Neural progenitor cell (in vitro differentiated cells): ENCODE measurements around the gene PTRH1. TPM values are rescaled to one million over a fixed set of nuclear protein-coding genes. Genes with fewer than 3 reads are reported as not detected.

Source experiments
- DNase-seq: peaks from one replicate; pipeline ENCODE4 v3.0.0-alpha.2; 2016; ENCODE audit warnings: low spot score
- H2AFZ ChIP-seq: fragments of 200-600 bp; sonication (generic); replicated peaks from 2 replicates; pipeline ENCODE4 v1.6.1; 2016; ENCODE audit warnings: antibody characterized with exemption
- H3F3A ChIP-seq: fragments of 200-600 bp; sonication (generic); 2 replicates; pipeline ENCODE4 v1.6.1; 2016; ENCODE audit warnings: antibody characterized with exemption, low read depth
- H3K27ac ChIP-seq: fragments of 200-600 bp; sonication (generic); 2 replicates; pipeline ENCODE4 v1.5.1; 2016; ENCODE audit warnings: mild to moderate bottlenecking
- H3K27me3 ChIP-seq: fragments of 200-600 bp; sonication (generic); 2 replicates; pipeline ENCODE4 v1.6.1; 2016; ENCODE audit warnings: mild to moderate bottlenecking, moderate library complexity
- H3K36me3 ChIP-seq: fragments of 200-600 bp; sonication (generic); 2 replicates; pipeline ENCODE4 v1.5.1; 2016
- H3K4me1 ChIP-seq: fragments of 200-600 bp; sonication (generic); 2 replicates; pipeline ENCODE4 v1.6.1; 2016; ENCODE audit warnings: mixed run types
- H3K4me2 ChIP-seq: fragments of 200-600 bp; sonication (generic); 2 replicates; pipeline ENCODE4 v1.6.1; 2016
- H3K4me3 ChIP-seq: fragments of 200-600 bp; sonication (generic); 2 replicates; pipeline ENCODE4 v1.5.1; 2016
- H3K79me2 ChIP-seq: fragments of 200-600 bp; sonication (generic); 2 replicates; pipeline ENCODE4 v1.6.1; 2016; ENCODE audit warnings: low read depth
- H3K9ac ChIP-seq: fragments of 200-600 bp; sonication (generic); 2 replicates; pipeline ENCODE4 v1.6.1; 2016
- H3K9me3 ChIP-seq: fragments of 200-600 bp; sonication (generic); 2 replicates; pipeline ENCODE4 v1.5.1; 2016; ENCODE audit warnings: low read depth
- H4K20me1 ChIP-seq: fragments of 200-600 bp; sonication (generic); 2 replicates; pipeline ENCODE4 v1.6.1; 2016; ENCODE audit warnings: low read depth
- H3K27ac Mint-ChIP-seq: 3 replicates; pipeline ENCODE4 v1.8.0; 2021; ENCODE audit warnings: mixed read lengths
- H3K27me3 Mint-ChIP-seq: 2 replicates; pipeline ENCODE4 v1.8.0; 2022; ENCODE audit warnings: low read depth, mild to moderate bottlenecking, inconsistent platforms, moderate library complexity, mixed read lengths; ENCODE audit not compliant: insufficient read depth
- H3K36me3 Mint-ChIP-seq: 3 replicates; pipeline ENCODE4 v1.8.0; 2021; ENCODE audit warnings: mixed read lengths
- H3K4me1 Mint-ChIP-seq: 3 replicates; pipeline ENCODE4 v1.8.0; 2021; ENCODE audit warnings: mixed read lengths
- H3K4me3 Mint-ChIP-seq: 3 replicates; pipeline ENCODE4 v1.8.0; 2021; ENCODE audit warnings: mild to moderate bottlenecking, moderate library complexity, mixed read lengths
- H3K9me3 Mint-ChIP-seq: 3 replicates; pipeline ENCODE4 v1.8.0; 2020; ENCODE audit warnings: mixed read lengths
- EZH2 ChIP-seq: fragments of 200-600 bp; sonication (generic); IDR thresholded peaks from 2 replicates; pipeline ENCODE4 v1.6.1; 2017; ENCODE audit warnings: antibody characterized with exemption, mild to moderate bottlenecking, moderate library complexity
- EZH2phosphoT487 ChIP-seq: fragments of 200-600 bp; sonication (generic); IDR thresholded peaks from 2 replicates; pipeline ENCODE4 v1.6.1; 2017; ENCODE audit warnings: antibody characterized with exemption
- total RNA-seq: library from RNA; depleted of rRNA; stranded (reverse); fragments of >200 nt; gene quantifications from 2 replicates; pipeline ENCODE4 v1.2.3, GENCODE V29; 2015; ENCODE audit warnings: low replicate concordance
- TF ChIP-seq, protein P1 (sequence below): fragments of 200-600 bp; sonication (generic); IDR thresholded peaks from 2 replicates; pipeline ENCODE4 v1.5.1; 2017; ENCODE audit warnings: antibody characterized with exemption, mild to moderate bottlenecking

The PTRH1 gene
- total RNA-seq, 1 donor from 2014 or later, result 1.3 TPM

DNA sequence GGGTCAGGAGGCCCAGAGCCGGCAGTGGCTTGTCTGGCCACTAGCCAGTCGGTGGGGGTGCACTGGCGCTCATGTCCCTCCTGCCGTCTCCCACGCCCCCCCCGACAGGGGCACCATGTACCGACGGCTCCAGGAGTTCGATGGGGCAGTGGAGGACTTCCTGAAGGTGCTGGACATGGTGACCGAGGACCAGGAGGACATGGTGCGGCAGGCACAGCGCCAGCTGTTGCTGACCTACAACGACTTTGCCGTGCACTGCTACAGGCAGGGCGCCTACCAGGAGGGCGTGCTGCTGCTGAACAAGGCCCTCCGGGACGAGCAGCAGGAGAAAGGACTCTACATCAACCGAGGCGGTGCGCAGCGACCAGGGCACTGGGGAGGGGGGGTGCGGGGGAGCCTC, 8.5 kb upstream of the PTRH1 start:
- peak overlapping the region; percentile 83 for H2AFZ ChIP-seq
- H3K4me2 ChIP-seq, result no peak overlapping the region

DNA sequence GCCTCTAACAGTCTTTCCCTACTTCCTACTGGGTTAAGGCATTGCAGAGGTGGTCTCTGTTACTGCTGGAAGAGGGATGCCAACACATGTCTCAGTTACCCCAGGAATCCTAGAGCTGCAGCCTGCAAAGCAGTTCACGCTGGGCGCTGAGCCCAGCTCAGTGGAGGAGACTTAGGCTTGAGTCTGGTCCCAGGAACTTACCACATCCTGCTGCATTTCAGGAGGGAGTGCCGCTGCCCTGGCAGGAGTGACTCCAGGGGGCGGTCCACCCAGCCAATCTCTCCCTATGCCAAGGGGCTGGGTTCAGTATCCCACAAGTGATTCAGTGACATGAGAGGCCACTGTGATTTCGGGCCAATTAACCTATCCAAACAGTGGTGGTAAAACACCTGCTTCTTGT, 8.0 kb upstream of the PTRH1 start:
- no peaks in the 10 kb centered on the region for H3K4me1 ChIP-seq
- H3K36me3 ChIP-seq, result no peaks in the 10 kb centered on the region
- Mint-ChIP-seq H3K4me3 (no peak overlapping the region), H3K27me3 (peaks cover 7% of the 10 kb centered on the region), H3K36me3 (no peaks in the 10 kb centered on the region), H3K4me1 (no peaks in the 10 kb centered on the region), H3K9me3 (no peaks in the 10 kb centered on the region), H3K27ac (no peak overlapping the region)
- no peaks in the 10 kb centered on the region for H4K20me1 ChIP-seq
- no peak overlapping the region for H3K27ac ChIP-seq
- TF ChIP-seq EZH2, result no peak
- no peaks in the 10 kb centered on the region for H3K27me3 ChIP-seq
- no peak overlapping the region for H3K4me3 ChIP-seq
- no peaks in the 10 kb centered on the region for H3K79me2 ChIP-seq
- no peaks in the 10 kb centered on the region for H3K9me3 ChIP-seq
- no peak for DNase-seq
- H3K4me2 ChIP-seq, result no peak overlapping the region
- peaks cover 7% of the 10 kb centered on the region for H3F3A ChIP-seq
- H3K9ac ChIP-seq, result no peak overlapping the region
- no peak overlapping the region for H2AFZ ChIP-seq

More for the DNA sequence above, 8.5 kb upstream of the PTRH1 start:
- Histone ChIP-seq H3K4me3 (no peak overlapping the region), H3F3A (peaks cover 7% of the 10 kb centered on the region), H3K27ac (no peak overlapping the region), H3K9ac (no peak overlapping the region), H3K36me3 (no peaks in the 10 kb centered on the region), H3K79me2 (no peaks in the 10 kb centered on the region), H4K20me1 (no peaks in the 10 kb centered on the region), H3K27me3 (no peaks in the 10 kb centered on the region), H3K9me3 (no peaks in the 10 kb centered on the region), H3K4me1 (no peaks in the 10 kb centered on the region)
- Mint-ChIP-seq H3K27ac (no peak overlapping the region), H3K9me3 (no peaks in the 10 kb centered on the region), H3K4me3 (no peak overlapping the region), H3K36me3 (no peaks in the 10 kb centered on the region), H3K4me1 (no peaks in the 10 kb centered on the region), H3K27me3 (peaks cover 7% of the 10 kb centered on the region)
- TF ChIP-seq EZH2 (no peak), EZH2phosphoT487 (no peak)
- TF ChIP-seq, protein P1, sequence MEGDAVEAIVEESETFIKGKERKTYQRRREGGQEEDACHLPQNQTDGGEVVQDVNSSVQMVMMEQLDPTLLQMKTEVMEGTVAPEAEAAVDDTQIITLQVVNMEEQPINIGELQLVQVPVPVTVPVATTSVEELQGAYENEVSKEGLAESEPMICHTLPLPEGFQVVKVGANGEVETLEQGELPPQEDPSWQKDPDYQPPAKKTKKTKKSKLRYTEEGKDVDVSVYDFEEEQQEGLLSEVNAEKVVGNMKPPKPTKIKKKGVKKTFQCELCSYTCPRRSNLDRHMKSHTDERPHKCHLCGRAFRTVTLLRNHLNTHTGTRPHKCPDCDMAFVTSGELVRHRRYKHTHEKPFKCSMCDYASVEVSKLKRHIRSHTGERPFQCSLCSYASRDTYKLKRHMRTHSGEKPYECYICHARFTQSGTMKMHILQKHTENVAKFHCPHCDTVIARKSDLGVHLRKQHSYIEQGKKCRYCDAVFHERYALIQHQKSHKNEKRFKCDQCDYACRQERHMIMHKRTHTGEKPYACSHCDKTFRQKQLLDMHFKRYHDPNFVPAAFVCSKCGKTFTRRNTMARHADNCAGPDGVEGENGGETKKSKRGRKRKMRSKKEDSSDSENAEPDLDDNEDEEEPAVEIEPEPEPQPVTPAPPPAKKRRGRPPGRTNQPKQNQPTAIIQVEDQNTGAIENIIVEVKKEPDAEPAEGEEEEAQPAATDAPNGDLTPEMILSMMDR, result no peak
- no peak for DNase-seq

DNA sequence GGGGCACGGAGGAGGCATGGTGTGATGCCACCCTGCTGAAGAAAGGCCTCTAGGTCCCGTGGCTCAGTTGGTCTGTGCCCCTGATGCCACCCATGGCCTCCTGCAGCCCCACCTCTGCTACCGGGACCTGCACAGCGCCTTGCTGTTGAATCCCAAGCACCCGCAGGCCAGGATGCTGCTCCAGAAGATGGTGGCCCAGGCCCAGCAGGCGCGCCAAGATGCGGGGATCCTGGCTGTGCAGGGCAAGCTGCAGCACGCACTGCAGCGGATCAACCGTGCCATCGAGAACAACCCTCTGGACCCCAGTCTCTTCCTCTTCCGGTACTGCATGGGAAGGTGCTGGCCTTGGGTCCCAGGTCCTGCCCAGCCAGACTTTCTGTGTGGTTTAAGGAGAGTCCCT, 7.5 kb upstream of the PTRH1 start:
- H4K20me1 ChIP-seq, result no peaks in the 10 kb centered on the region
- no peaks in the 10 kb centered on the region for H3K27me3 ChIP-seq
- no peaks in the 10 kb centered on the region for H3K9me3 Mint-ChIP-seq
- H3K36me3 ChIP-seq, result no peaks in the 10 kb centered on the region
- no peak overlapping the region for H3K4me3 ChIP-seq
- no peaks in the 10 kb centered on the region for H3K4me1 ChIP-seq
- H3K27ac ChIP-seq, result no peak overlapping the region
- no peak overlapping the region for H3K4me2 ChIP-seq
- H3K4me1 Mint-ChIP-seq, result no peaks in the 10 kb centered on the region
- no peak overlapping the region for H3K9ac ChIP-seq
- H3K27ac Mint-ChIP-seq, result no peak overlapping the region
- H3K36me3 Mint-ChIP-seq, result no peaks in the 10 kb centered on the region
- peaks cover 7% of the 10 kb centered on the region for H3K27me3 Mint-ChIP-seq
- no peaks in the 10 kb centered on the region for H3K9me3 ChIP-seq
- no peak overlapping the region for H3K4me3 Mint-ChIP-seq
- TF ChIP-seq EZH2phosphoT487 (no peak), EZH2 (no peak)
- TF ChIP-seq, protein P1, result no peak
- no peak for DNase-seq
- H3K79me2 ChIP-seq, result no peaks in the 10 kb centered on the region
- no peak overlapping the region for H2AFZ ChIP-seq
- peaks cover 7% of the 10 kb centered on the region for H3F3A ChIP-seq

DNA sequence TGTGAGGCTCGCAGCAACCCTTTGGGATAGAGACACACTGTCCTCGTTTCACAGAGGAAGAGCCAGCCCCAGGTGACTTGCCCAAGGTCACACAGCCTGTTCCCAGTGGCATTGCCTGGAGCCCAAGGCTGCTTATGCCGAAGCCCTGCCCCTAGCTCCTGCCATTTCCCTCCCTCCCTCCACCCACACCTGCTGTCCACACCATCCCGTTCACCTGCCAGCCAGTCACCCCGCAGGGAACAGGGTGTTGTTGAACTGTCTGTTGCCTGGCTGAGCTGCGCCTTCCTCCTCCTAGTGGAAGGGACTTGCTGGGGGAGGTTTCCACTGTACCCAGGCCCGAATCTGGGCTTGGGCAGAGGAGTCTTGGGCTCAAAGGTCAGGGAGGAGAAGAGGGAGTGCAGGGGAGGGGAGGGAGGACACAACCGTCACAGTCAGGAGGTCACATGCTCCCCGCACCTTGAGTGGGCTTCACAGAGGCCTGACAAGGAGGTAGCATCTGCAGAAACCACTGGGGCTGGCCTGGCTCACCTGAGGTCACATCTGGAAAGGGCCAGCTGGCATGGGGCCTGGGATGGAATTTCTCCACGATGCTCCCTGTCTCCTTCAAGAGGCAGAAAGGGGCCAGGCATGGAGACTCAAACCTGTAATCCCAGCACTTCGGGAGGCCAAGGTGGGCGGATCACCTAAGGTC, 6.7 kb upstream of the PTRH1 start:
- Histone ChIP-seq H3K9me3 (no peaks in the 10 kb centered on the region), H3K36me3 (no peaks in the 10 kb centered on the region), H3K4me2 (no peak overlapping the region), H3K9ac (no peak overlapping the region), H3K27me3 (no peaks in the 10 kb centered on the region), H2AFZ (no peak overlapping the region), H3K4me3 (no peak overlapping the region), H3F3A (peaks cover 7% of the 10 kb centered on the region), H3K79me2 (no peaks in the 10 kb centered on the region), H4K20me1 (no peaks in the 10 kb centered on the region), H3K27ac (no peak overlapping the region), H3K4me1 (no peaks in the 10 kb centered on the region)
- TF ChIP-seq, protein P1, result no peak
- TF ChIP-seq EZH2, result no peak
- TF ChIP-seq EZH2phosphoT487, result no peak
- Mint-ChIP-seq H3K36me3 (no peaks in the 10 kb centered on the region), H3K27ac (no peak overlapping the region), H3K4me1 (no peaks in the 10 kb centered on the region), H3K27me3 (peaks cover 10% of the 10 kb centered on the region), H3K9me3 (no peaks in the 10 kb centered on the region), H3K4me3 (no peak overlapping the region)
- no peak for DNase-seq
